ENCODE results near the gene TENM3. TPM values are rescaled to one million over a fixed set of nuclear protein-coding genes. Genes with fewer than 3 reads are reported as not detected.

The TENM3 gene
- total and polyA plus RNA-seq, 10 of the 15 experiments (the other 5 are each of a cell fraction or from before 2014, with no cell fraction given), result 0.01 to 1.7 (median 0.08) TPM; not detected in 2

DNA sequence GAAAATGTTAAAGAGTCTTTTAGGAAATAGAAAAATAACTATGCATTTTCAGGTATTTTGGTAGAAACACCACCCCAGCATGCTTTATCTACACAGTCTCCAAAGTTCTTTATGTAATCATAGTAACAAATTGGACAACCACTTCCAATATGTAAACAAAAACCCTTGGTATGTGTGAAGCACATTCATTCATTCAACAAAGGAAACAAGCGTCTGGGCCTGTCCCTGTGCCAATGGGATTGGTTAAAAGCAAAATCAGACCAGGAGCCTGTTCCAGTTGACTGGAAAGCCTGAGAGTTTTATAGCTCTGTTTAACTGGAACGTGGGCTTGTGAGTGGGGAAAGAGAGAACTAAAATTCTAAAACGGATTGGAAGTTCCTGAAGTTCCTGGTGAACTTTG lies 41.3 kb upstream of the TENM3 start:
- ChIA-PET RAD21 (ENCODE audit: unreplicated experiment) (no interaction called here), CTCF (no interaction called here), SMC1A (ENCODE audit: uncharacterized antibody, unreplicated experiment) (no interaction called here), POLR2A (no interaction called here)
- in situ Hi-C loops (cut with MboI), result no loop called here
- intact Hi-C loops (cut with micrococcal nuclease; ENCODE audit: unreplicated experiment), result no loop called here
- Histone ChIP-seq H3K9me3 (replicated peaks; ENCODE audit: control insufficient read depth, insufficient read depth, low read length) (no peaks in the 10 kb centered on the region; the same call in 2 of the 3 replicates), H3K79me2 (ENCODE audit: control insufficient read depth, insufficient read depth, low read length) (no peaks in the 10 kb centered on the region), H2AFZ (ENCODE audit: control insufficient read depth, low read depth, low read length) (no peak overlapping the region), H3K4me2 (ENCODE audit: control insufficient read depth, insufficient read depth) (no peak overlapping the region), H3K36me3 (ENCODE audit: control insufficient read depth in 2 of 2, insufficient read depth in 2 of 2, low read length in 1 of 2) (no peaks in the 10 kb centered on the region), H3K27me3 (replicated peaks in 1 of 2; ENCODE audit: control insufficient read depth in 2 of 2, insufficient read depth in 2 of 2, low read length in 1 of 2) (no peaks in the 10 kb centered on the region), H4K20me1 (ENCODE audit: control insufficient read depth, insufficient read depth) (no peaks in the 10 kb centered on the region), H3K9ac (ENCODE audit: control insufficient read depth, insufficient read depth, low read length) (no peak overlapping the region), H3K27ac (ENCODE audit: control insufficient read depth, insufficient read depth) (no peak overlapping the region), H3K4me3 (no peak overlapping the region), H3K4me1 (ENCODE audit: control insufficient read depth, insufficient read depth, low read length) (no peaks in the 10 kb centered on the region)
- no peak for TF ChIP-seq NR2C2 (IDR thresholded peaks at IDR 0.05; ENCODE audit: borderline replicate concordance, control insufficient read depth, insufficient read length, low read depth)
- TF ChIP-seq MTA3 (IDR thresholded peaks at IDR 0.05; ENCODE audit: borderline replicate concordance, low read length), result no peak
- no peak for TF ChIP-seq YY1 (IDR thresholded peaks at IDR 0.05; ENCODE audit: low read depth, low read length)
- TF ChIP-seq SUZ12 (IDR thresholded peaks at IDR 0.05; ENCODE audit: unreplicated experiment), result no peak
- no peak for TF ChIP-seq YBX1 (IDR thresholded peaks at IDR 0.05)
- TF ChIP-seq, protein P1, sequence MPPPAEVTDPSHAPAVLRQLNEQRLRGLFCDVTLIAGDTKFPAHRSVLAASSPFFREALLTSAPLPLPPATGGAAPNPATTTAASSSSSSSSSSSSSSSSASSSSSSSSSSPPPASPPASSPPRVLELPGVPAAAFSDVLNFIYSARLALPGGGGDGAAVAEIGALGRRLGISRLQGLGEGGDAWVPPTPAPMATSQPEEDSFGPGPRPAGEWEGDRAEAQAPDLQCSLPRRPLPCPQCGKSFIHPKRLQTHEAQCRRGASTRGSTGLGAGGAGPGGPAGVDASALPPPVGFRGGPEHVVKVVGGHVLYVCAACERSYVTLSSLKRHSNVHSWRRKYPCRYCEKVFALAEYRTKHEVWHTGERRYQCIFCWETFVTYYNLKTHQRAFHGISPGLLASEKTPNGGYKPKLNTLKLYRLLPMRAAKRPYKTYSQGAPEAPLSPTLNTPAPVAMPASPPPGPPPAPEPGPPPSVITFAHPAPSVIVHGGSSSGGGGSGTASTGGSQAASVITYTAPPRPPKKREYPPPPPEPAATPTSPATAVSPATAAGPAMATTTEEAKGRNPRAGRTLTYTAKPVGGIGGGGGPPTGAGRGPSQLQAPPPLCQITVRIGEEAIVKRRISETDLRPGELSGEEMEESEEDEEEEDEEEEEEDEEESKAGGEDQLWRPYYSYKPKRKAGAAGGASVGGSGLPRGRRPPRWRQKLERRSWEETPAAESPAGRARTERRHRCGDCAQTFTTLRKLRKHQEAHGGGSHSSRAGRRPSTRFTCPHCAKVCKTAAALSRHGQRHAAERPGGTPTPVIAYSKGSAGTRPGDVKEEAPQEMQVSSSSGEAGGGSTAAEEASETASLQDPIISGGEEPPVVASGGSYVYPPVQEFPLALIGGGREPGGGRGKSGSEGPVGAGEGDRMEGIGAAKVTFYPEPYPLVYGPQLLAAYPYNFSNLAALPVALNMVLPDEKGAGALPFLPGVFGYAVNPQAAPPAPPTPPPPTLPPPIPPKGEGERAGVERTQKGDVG (CRISPR knock-in tag; IDR thresholded peaks at IDR 0.05), result no peak
- TF ChIP-seq CHD1 (IDR thresholded peaks at IDR 0.05; ENCODE audit: low read depth, low read length), result no peak
- TF ChIP-seq, protein P2, sequence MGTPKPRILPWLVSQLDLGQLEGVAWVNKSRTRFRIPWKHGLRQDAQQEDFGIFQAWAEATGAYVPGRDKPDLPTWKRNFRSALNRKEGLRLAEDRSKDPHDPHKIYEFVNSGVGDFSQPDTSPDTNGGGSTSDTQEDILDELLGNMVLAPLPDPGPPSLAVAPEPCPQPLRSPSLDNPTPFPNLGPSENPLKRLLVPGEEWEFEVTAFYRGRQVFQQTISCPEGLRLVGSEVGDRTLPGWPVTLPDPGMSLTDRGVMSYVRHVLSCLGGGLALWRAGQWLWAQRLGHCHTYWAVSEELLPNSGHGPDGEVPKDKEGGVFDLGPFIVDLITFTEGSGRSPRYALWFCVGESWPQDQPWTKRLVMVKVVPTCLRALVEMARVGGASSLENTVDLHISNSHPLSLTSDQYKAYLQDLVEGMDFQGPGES (IDR thresholded peaks at IDR 0.05), result no peak
- TF ChIP-seq MYC (IDR thresholded peaks at IDR 0.05; ENCODE audit: insufficient read depth, insufficient read length, insufficient replicate concordance, low read length, severe bottlenecking), result no peak
- TF ChIP-seq, protein P3, sequence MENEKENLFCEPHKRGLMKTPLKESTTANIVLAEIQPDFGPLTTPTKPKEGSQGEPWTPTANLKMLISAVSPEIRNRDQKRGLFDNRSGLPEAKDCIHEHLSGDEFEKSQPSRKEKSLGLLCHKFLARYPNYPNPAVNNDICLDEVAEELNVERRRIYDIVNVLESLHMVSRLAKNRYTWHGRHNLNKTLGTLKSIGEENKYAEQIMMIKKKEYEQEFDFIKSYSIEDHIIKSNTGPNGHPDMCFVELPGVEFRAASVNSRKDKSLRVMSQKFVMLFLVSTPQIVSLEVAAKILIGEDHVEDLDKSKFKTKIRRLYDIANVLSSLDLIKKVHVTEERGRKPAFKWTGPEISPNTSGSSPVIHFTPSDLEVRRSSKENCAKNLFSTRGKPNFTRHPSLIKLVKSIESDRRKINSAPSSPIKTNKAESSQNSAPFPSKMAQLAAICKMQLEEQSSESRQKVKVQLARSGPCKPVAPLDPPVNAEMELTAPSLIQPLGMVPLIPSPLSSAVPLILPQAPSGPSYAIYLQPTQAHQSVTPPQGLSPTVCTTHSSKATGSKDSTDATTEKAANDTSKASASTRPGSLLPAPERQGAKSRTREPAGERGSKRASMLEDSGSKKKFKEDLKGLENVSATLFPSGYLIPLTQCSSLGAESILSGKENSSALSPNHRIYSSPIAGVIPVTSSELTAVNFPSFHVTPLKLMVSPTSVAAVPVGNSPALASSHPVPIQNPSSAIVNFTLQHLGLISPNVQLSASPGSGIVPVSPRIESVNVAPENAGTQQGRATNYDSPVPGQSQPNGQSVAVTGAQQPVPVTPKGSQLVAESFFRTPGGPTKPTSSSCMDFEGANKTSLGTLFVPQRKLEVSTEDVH (IDR thresholded peaks at IDR 0.05; ENCODE audit: low read depth, partially characterized antibody), result no peak
- no peak for TF ChIP-seq NBN (IDR thresholded peaks at IDR 0.05)
- no peak for ATAC-seq
- no TSS peak for BruUV-seq (replicated peaks)
- no peak for FAIRE-seq
- DNase-seq (ENCODE audit: low read depth, low spot score), result no peak
- 0% methylated on average over 3 of the region's 3 CpGs for WGBS (ENCODE audit: insufficient coverage, insufficient replicate concordance, low lambda C conversion rate, missing lambda C conversion rate)

All from GM12878 (cell line).